IMR-90 (cell line): Measurements from ENCODE around the gene AKNA. TPM values are rescaled to one million over a fixed set of nuclear protein-coding genes. Genes with fewer than 3 reads are reported as not detected.

Experiments used
- ATAC-seq: fragments of 200-7000 bp; cut with Tn5 transposase; 2 replicates; pipeline ENCODE4 v1.9.1; 2020; ENCODE audit warnings: low read depth, mild to moderate bottlenecking, moderate library complexity
- BruUV-seq: library from RNA; stranded (reverse); fragments of 400-500 nt; replicated peaks from 2 replicates; lab custom pipeline; 2021; lab: Mats Ljungman, UMichigan
- CTCF ChIA-PET: fragments of 300-600 bp; formaldehyde crosslinking; extraction: SDS; loops from one replicate; lab custom pipeline; 2021; ENCODE audit warnings: antibody characterized with exemption; lab: Yijun Ruan, JAX
- POLR2A ChIA-PET: fragments of 300-600 bp; sonication (Branson Sonifier 250); formaldehyde crosslinking; loops from one replicate; lab custom pipeline; 2022; ENCODE audit warnings: antibody characterized with exemption; ENCODE audit not compliant: unreplicated experiment; lab: Charles Lee
- DNase-seq: peaks from one replicate; pipeline ENCODE4 v3.0.0; 2013
- H2AFZ ChIP-seq: replicated peaks from 2 replicates; pipeline ENCODE3; 2013; ENCODE audit warnings: low read length, mild to moderate bottlenecking; ENCODE audit not compliant: poor library complexity
- H2AK5ac ChIP-seq: 2 replicates; pipeline ENCODE4 v1.6.1; 2013; ENCODE audit warnings: low read depth, low read length, inconsistent platforms
- H2AK9ac ChIP-seq: replicated peaks from 2 replicates; pipeline ENCODE3; 2013; ENCODE audit warnings: mild to moderate bottlenecking, low read depth, low read length, moderate library complexity; ENCODE audit not compliant: poor library complexity
- H2BK120ac ChIP-seq: 2 replicates; pipeline ENCODE4 v1.6.1; 2013; ENCODE audit warnings: low read depth, low read length, inconsistent platforms
- H2BK15ac ChIP-seq: 3 replicates; pipeline ENCODE4 v1.6.1; 2013; ENCODE audit warnings: low read depth, low read length, inconsistent platforms
- H2BK20ac ChIP-seq: 2 replicates; pipeline ENCODE4 v1.6.1; 2013; ENCODE audit warnings: low read depth, mild to moderate bottlenecking, inconsistent platforms, low read length, moderate library complexity
- H2BK5ac ChIP-seq: 2 replicates; pipeline ENCODE4 v1.6.1; 2013; ENCODE audit warnings: mild to moderate bottlenecking, low read depth, low read length, inconsistent platforms; ENCODE audit not compliant: poor library complexity, severe bottlenecking
- H3K14ac ChIP-seq: replicated peaks from 2 replicates; pipeline ENCODE4 v1.6.1; 2013; ENCODE audit warnings: low read depth, low read length, inconsistent platforms
- H3K18ac ChIP-seq: 2 replicates; pipeline ENCODE4 v1.6.1; 2013; ENCODE audit warnings: low read depth, low read length, control low read depth
- H3K23ac ChIP-seq: 2 replicates; pipeline ENCODE4 v1.6.1; 2013; ENCODE audit warnings: low read depth, low read length, inconsistent platforms
- H3K27ac ChIP-seq: 2 replicates; pipeline ENCODE4 v1.5.1; 2013; ENCODE audit warnings: mild to moderate bottlenecking, control low read depth, low read length; ENCODE audit not compliant: insufficient read depth
- H3K27me3 ChIP-seq: 2 replicates; pipeline ENCODE4 v1.6.1; 2013; ENCODE audit warnings: low read length; ENCODE audit not compliant: control insufficient read depth, insufficient read depth
- H3K36me3 ChIP-seq: 2 replicates; pipeline ENCODE4 v1.6.1; 2013; ENCODE audit warnings: low read length, mixed read lengths; ENCODE audit not compliant: control insufficient read depth, insufficient read depth
- H3K4ac ChIP-seq: 2 replicates; pipeline ENCODE4 v1.6.1; 2013; ENCODE audit warnings: low read depth, low read length, inconsistent platforms
- H3K4me1 ChIP-seq: 2 replicates; pipeline ENCODE4 v1.6.1; 2013; ENCODE audit warnings: low read length, mixed read lengths; ENCODE audit not compliant: control insufficient read depth, insufficient read depth
- H3K4me2 ChIP-seq: 2 replicates; pipeline ENCODE4 v1.6.1; 2013; ENCODE audit warnings: low read depth, mild to moderate bottlenecking, control low read depth, low read length, moderate library complexity
- H3K4me3 ChIP-seq: 2 replicates; pipeline ENCODE4 v1.5.1; 2013; ENCODE audit warnings: low read depth, mild to moderate bottlenecking, control low read depth, low read length, moderate library complexity; ENCODE audit not compliant: insufficient read depth
- H3K56ac ChIP-seq: 2 replicates; pipeline ENCODE4 v1.6.1; 2013; ENCODE audit warnings: low read length, inconsistent platforms; ENCODE audit not compliant: insufficient read depth; ENCODE audit errors: extremely low read depth
- H3K79me1 ChIP-seq, 2 experiments: 2 replicates each; pipeline ENCODE4 v1.6.1; 2013; ENCODE audit warnings: low read length in 2 of 2, inconsistent platforms in 1 of 2, low read depth in 1 of 2
- H3K9ac ChIP-seq: 2 replicates; pipeline ENCODE4 v1.6.1; 2013; ENCODE audit warnings: low read depth, low read length, control low read depth
- H3K9me1 ChIP-seq: 2 replicates; pipeline ENCODE4 v1.6.1; 2013; ENCODE audit warnings: low read length, inconsistent platforms; ENCODE audit not compliant: insufficient read depth
- H3K9me3 ChIP-seq: 2 replicates; pipeline ENCODE4 v1.6.1; 2013; ENCODE audit warnings: low read length; ENCODE audit not compliant: control insufficient read depth, insufficient read depth
- H4K20me1 ChIP-seq: 2 replicates; pipeline ENCODE4 v1.6.1; 2013; ENCODE audit warnings: low read length, inconsistent platforms; ENCODE audit not compliant: insufficient read depth
- H4K5ac ChIP-seq: 2 replicates; pipeline ENCODE4 v1.6.1; 2013; ENCODE audit warnings: mild to moderate bottlenecking, low read depth, low read length, control low read depth
- H4K8ac ChIP-seq, 2 experiments: 2 replicates each; pipeline ENCODE4 v1.6.1; 2013; ENCODE audit warnings: low read depth in 2 of 2, low read length in 2 of 2, control low read depth in 1 of 2, inconsistent platforms in 1 of 2
- H4K91ac ChIP-seq: 2 replicates; pipeline ENCODE4 v1.6.1; 2013; ENCODE audit warnings: low read depth, low read length, inconsistent platforms; ENCODE audit not compliant: insufficient read depth
- BHLHE40 ChIP-seq: fragments of 150-350 bp; IDR thresholded peaks from 2 replicates; pipeline ENCODE4 v1.6.1; 2016; ENCODE audit warnings: mild to moderate bottlenecking, low read depth, low read length
- CEBPB ChIP-seq: IDR thresholded peaks from 2 replicates; pipeline ENCODE4 v1.6.1; 2012; ENCODE audit warnings: low read depth, low read length, improper control_type of control experiment
- CHD1 ChIP-seq: IDR thresholded peaks from 2 replicates; pipeline ENCODE4 v1.6.1; 2012; ENCODE audit warnings: low read depth, low read length, improper control_type of control experiment
- FOS ChIP-seq: fragments of 150-350 bp; IDR thresholded peaks from 2 replicates; pipeline ENCODE4 v1.6.1; 2016; ENCODE audit warnings: low read depth, low read length
- MAFK ChIP-seq: IDR thresholded peaks from 2 replicates; pipeline ENCODE4 v1.6.1; 2012; ENCODE audit warnings: low read depth, low read length, improper control_type of control experiment
- MXI1 ChIP-seq: IDR thresholded peaks from 2 replicates; pipeline ENCODE4 v1.6.1; 2012; ENCODE audit warnings: low read depth, mild to moderate bottlenecking, low read length, moderate library complexity, borderline replicate concordance
- NFE2L2 ChIP-seq: fragments of 150-350 bp; IDR thresholded peaks from 2 replicates; pipeline ENCODE4 v1.6.1; 2016; ENCODE audit warnings: low read depth, mild to moderate bottlenecking, low read length
- POLR2A ChIP-seq: IDR thresholded peaks from 2 replicates; pipeline ENCODE4 v1.6.1; 2012; ENCODE audit warnings: mild to moderate bottlenecking, low read depth, low read length
- RCOR1 ChIP-seq: IDR thresholded peaks from 2 replicates; pipeline ENCODE4 v1.6.1; 2012; ENCODE audit warnings: mild to moderate bottlenecking, low read length, improper control_type of control experiment; ENCODE audit not compliant: insufficient replicate concordance
- RFX5 ChIP-seq: IDR thresholded peaks from 2 replicates; pipeline ENCODE4 v1.8.0; 2012; ENCODE audit warnings: low read depth, mild to moderate bottlenecking, low read length, moderate library complexity
- SMC3 ChIP-seq: fragments of 150-350 bp; IDR thresholded peaks from 2 replicates; pipeline ENCODE4 v1.6.1; 2016; ENCODE audit warnings: low read depth, mild to moderate bottlenecking, antibody characterized with exemption, low read length, moderate library complexity
- USF2 ChIP-seq: fragments of 150-350 bp; IDR thresholded peaks from 2 replicates; pipeline ENCODE4 v1.6.1; 2017; ENCODE audit warnings: mild to moderate bottlenecking, antibody characterized with exemption, low read length, low read depth
- WGBS, 2 experiments: methylation state at CpG; one replicate each; pipeline versions ENCODE4 v1.1.5 to v1.1.7; 2013; ENCODE audit warnings: missing lambda C conversion rate in 2 of 2; ENCODE audit not compliant: insufficient read length in 1 of 2; ENCODE audit errors: extremely low coverage in 2 of 2; 5-methylcytosine and 5-hydroxymethylcytosine counted together
- dilution Hi-C: fragments of 300-500 bp; cut with HindIII; formaldehyde crosslinking; loops from one replicate; pipeline ENCODE4 v1.14.3; 2018; ENCODE audit warnings: low sequenced_read_pairs; ENCODE audit not compliant: unreplicated experiment
- in situ Hi-C: fragments of 300-500 bp; cut with MboI; formaldehyde crosslinking; loops from 3 replicates; pipeline ENCODE4 v1.14.3; 2019; ENCODE audit warnings: low sequenced_read_pairs, inconsistent platforms, mixed read lengths
- intact Hi-C: fragments of 100-400 bp; cut with micrococcal nuclease; formaldehyde crosslinking; loops from 2 replicates; pipeline ENCODE4 v1.10.0; 2022
- polyA plus RNA-seq, 3 experiments: library from polyadenylated mRNA; depleted of rRNA; stranded (reverse); fragments of >200 nt; gene quantifications; 2 replicates each; pipeline ENCODE4 v1.2.3, GENCODE V29; 2012; ENCODE audit warnings: low replicate concordance in 1 of 3
- total RNA-seq: library from RNA; depleted of rRNA; stranded (reverse); fragments of >200 nt; gene quantifications from 2 replicates; pipeline ENCODE4 v1.2.3, GENCODE V29; 2012
- TF ChIP-seq, protein P1 (sequence below): conservative IDR thresholded peaks from 2 replicates; pipeline ENCODE4 v1.5.1; 2012; ENCODE audit warnings: mild to moderate bottlenecking, low read depth, low read length, improper control_type of control experiment

AKNA gene
- total and polyA plus RNA-seq, 2 of the 4 experiments (the other 2 are of a cell fraction) = 2.7 to 7.3 TPM

- H3K18ac ChIP-seq = no peak overlapping the region
- in situ Hi-C loops (no loop called here), dilution Hi-C loops (no loop called here), intact Hi-C loops (loop anchor here (10.0 kb wide), 1 partner anchor 174 kb away; the partner anchor contains the start of gene WHRN)
- no peak overlapping the region for H3K9ac ChIP-seq
- H3K4me3 ChIP-seq = no peak overlapping the region
- no peak overlapping the region for H2BK120ac ChIP-seq
- no peak overlapping the region for H2BK15ac ChIP-seq
- H3K56ac ChIP-seq = no peak overlapping the region
- CTCF ChIA-PET = no interaction called here
- H4K5ac ChIP-seq = no peak overlapping the region
- H4K8ac ChIP-seq = no peak overlapping the region
- no peak overlapping the region for H2AFZ ChIP-seq
- H3K9me3 ChIP-seq = no peaks in the 10 kb centered on the region
- no peak overlapping the region for H3K27ac ChIP-seq
- H3K4me2 ChIP-seq = no peak overlapping the region
- H2BK5ac ChIP-seq = no peak overlapping the region
- no peak overlapping the region for H3K23ac ChIP-seq
- WGBS, 2 experiments = 100% methylated on average over 3 of the region's 10 CpGs; no CpG with 5 or more reads in 1 of the 2 experiments
- POLR2A ChIA-PET = no interaction called here
- no peak overlapping the region for H2BK20ac ChIP-seq
- ATAC-seq (no peak), DNase-seq (no peak)
- H3K36me3 ChIP-seq = peaks cover 2% of the 10 kb centered on the region; the same call in 1 of the 2 replicates
- H4K20me1 ChIP-seq = no peaks in the 10 kb centered on the region
- no TSS peak for BruUV-seq
- no peak overlapping the region for H4K91ac ChIP-seq
- TF ChIP-seq MXI1 = no peak
- no peak for TF ChIP-seq RCOR1
- TF ChIP-seq MAFK = no peak
- TF ChIP-seq BHLHE40 = no peak
- TF ChIP-seq, protein P1, sequence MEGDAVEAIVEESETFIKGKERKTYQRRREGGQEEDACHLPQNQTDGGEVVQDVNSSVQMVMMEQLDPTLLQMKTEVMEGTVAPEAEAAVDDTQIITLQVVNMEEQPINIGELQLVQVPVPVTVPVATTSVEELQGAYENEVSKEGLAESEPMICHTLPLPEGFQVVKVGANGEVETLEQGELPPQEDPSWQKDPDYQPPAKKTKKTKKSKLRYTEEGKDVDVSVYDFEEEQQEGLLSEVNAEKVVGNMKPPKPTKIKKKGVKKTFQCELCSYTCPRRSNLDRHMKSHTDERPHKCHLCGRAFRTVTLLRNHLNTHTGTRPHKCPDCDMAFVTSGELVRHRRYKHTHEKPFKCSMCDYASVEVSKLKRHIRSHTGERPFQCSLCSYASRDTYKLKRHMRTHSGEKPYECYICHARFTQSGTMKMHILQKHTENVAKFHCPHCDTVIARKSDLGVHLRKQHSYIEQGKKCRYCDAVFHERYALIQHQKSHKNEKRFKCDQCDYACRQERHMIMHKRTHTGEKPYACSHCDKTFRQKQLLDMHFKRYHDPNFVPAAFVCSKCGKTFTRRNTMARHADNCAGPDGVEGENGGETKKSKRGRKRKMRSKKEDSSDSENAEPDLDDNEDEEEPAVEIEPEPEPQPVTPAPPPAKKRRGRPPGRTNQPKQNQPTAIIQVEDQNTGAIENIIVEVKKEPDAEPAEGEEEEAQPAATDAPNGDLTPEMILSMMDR = no peak
- no peak for TF ChIP-seq POLR2A
- no peak for TF ChIP-seq CHD1
- TF ChIP-seq RFX5 = no peak
- no peak for TF ChIP-seq CEBPB
- TF ChIP-seq USF2 = no peak
- TF ChIP-seq NFE2L2 = no peak
- no peak for TF ChIP-seq SMC3
- TF ChIP-seq FOS = no peak
- no peak overlapping the region for H2AK5ac ChIP-seq
- H3K9me1 ChIP-seq = no peaks in the 10 kb centered on the region; the same call in 1 of the 2 replicates
- no peak overlapping the region for H2AK9ac ChIP-seq
- H3K27me3 ChIP-seq = no peaks in the 10 kb centered on the region
- no peaks in the 10 kb centered on the region for H3K79me1 ChIP-seq
- H3K4me1 ChIP-seq = peaks cover 3% of the 10 kb centered on the region; the same call in 1 of the 2 replicates
- no peak overlapping the region for H3K4ac ChIP-seq
- no peak overlapping the region for H3K14ac ChIP-seq
Observed at GRCh38 chr9:114330636-114331035, 57.1 kb downstream of the AKNA start.
